ENCODE data around the gene LRIT3. TPM values are rescaled to one million over a fixed set of nuclear protein-coding genes. Genes with fewer than 3 reads are reported as not detected.

The LRIT3 gene
- total and polyA plus RNA-seq, 2 of the 4 experiments (the other 2 are of a cell fraction) = 0.02 TPM; not detected in 1

DNA sequence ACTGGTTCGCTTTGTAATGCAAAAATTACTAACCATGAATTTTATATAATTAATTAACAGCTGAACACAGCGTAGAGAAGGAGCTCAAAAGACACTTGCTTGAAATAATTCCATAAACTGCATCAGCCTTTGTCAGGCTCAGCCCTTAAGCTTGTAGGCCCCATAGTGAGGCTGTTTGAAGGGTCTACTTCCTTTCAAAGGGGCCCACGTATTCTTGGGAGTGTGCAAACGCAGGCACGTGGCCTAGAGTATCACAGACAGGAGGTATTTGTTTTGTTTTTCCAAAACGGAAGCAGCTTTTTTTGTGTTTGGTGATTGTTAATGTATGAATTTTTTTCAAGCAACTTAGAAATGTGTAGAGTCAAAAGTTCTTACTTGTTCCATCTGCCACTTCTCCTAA lies 39.2 kb downstream of the LRIT3 start:
- intact Hi-C loops (cut with micrococcal nuclease) = no loop called here
- H2BK5ac ChIP-seq (ENCODE audit: low read depth, low read length, poor library complexity, severe bottlenecking) = no peak overlapping the region
- H3K9ac ChIP-seq (ENCODE audit: low read depth, low read length) = no peak overlapping the region
- no peak overlapping the region for H3K4me2 ChIP-seq (ENCODE audit: low read depth, low read length)
- H4K5ac ChIP-seq (ENCODE audit: low read depth, low read length) = no peak overlapping the region
- H2AK5ac ChIP-seq (ENCODE audit: low read depth, low read length) = no peak overlapping the region
- no peaks in the 10 kb centered on the region for H4K20me1 ChIP-seq (ENCODE audit: insufficient read depth, low read length)
- H4K8ac ChIP-seq (ENCODE audit: low read depth in 2 of 2, low read length in 2 of 2) = no peak overlapping the region
- no peaks in the 10 kb centered on the region for H3K9me1 ChIP-seq (ENCODE audit: insufficient read depth, low read length)
- H3K4me1 ChIP-seq (ENCODE audit: control insufficient read depth, insufficient read depth, low read length) = no peaks in the 10 kb centered on the region
- ChIA-PET POLR2A (ENCODE audit: unreplicated experiment) (no interaction called here), CTCF (no interaction called here)
- no peaks in the 10 kb centered on the region for H3K9me3 ChIP-seq (ENCODE audit: control insufficient read depth, insufficient read depth, low read length)
- H3K79me1 ChIP-seq (ENCODE audit: low read depth in 1 of 2, low read length in 2 of 2) = no peaks in the 10 kb centered on the region
- no peak overlapping the region for H2AK9ac ChIP-seq (replicated peaks; ENCODE audit: low read depth, low read length, poor library complexity)
- no peaks in the 10 kb centered on the region; the same call in 1 of the 2 replicates for H3K27me3 ChIP-seq (ENCODE audit: control insufficient read depth, insufficient read depth, low read length)
- DNase-seq (no peak), ATAC-seq (ENCODE audit: low read depth) (no peak)
- H3K4me3 ChIP-seq (ENCODE audit: insufficient read depth, low read depth, low read length) = no peak overlapping the region
- no peak overlapping the region for H3K56ac ChIP-seq (ENCODE audit: extremely low read depth, insufficient read depth, low read length)
- H3K4ac ChIP-seq (ENCODE audit: low read depth, low read length) = no peak overlapping the region
- H3K18ac ChIP-seq (ENCODE audit: low read depth, low read length) = no peak overlapping the region
- no peak overlapping the region for H2BK20ac ChIP-seq (ENCODE audit: low read depth, low read length)
- dilution Hi-C loops (cut with HindIII; ENCODE audit: low sequenced_read_pairs, unreplicated experiment) = no loop called here
- no peak overlapping the region for H2BK120ac ChIP-seq (ENCODE audit: low read depth, low read length)
- TF ChIP-seq RFX5 (IDR thresholded peaks at IDR 0.05; ENCODE audit: low read depth, low read length) (no peak), CTCF (conservative IDR thresholded peaks at IDR 0.05; ENCODE audit: low read depth, low read length) (no peak), POLR2A (IDR thresholded peaks at IDR 0.05; ENCODE audit: low read depth, low read length) (no peak), NFE2L2 (IDR thresholded peaks at IDR 0.05; ENCODE audit: low read depth, low read length) (no peak), RAD21 (IDR thresholded peaks at IDR 0.05; ENCODE audit: low read length) (no peak), CHD1 (IDR thresholded peaks at IDR 0.05; ENCODE audit: low read depth, low read length) (no peak), RCOR1 (IDR thresholded peaks at IDR 0.05; ENCODE audit: insufficient replicate concordance, low read length) (no peak), MAFK (IDR thresholded peaks at IDR 0.05; ENCODE audit: low read depth, low read length) (no peak)
- H3K23ac ChIP-seq (ENCODE audit: low read depth, low read length) = no peak overlapping the region
- no peak overlapping the region for H4K91ac ChIP-seq (ENCODE audit: insufficient read depth, low read depth, low read length)
- H3K14ac ChIP-seq (replicated peaks; ENCODE audit: low read depth, low read length) = no peak overlapping the region
- no CpG with 5 or more reads among the region's 6 CpGs for WGBS, 2 experiments (ENCODE audit: extremely low coverage in 2 of 2, insufficient read length in 1 of 2)
- H2BK15ac ChIP-seq (ENCODE audit: low read depth, low read length) = no peak overlapping the region
- no TSS peak for BruUV-seq (replicated peaks)
- H2AFZ ChIP-seq (replicated peaks; ENCODE audit: low read length, poor library complexity) = no peak overlapping the region
- in situ Hi-C loops (cut with MboI; ENCODE audit: low sequenced_read_pairs) = no loop called here
- no peaks in the 10 kb centered on the region for H3K36me3 ChIP-seq (ENCODE audit: control insufficient read depth, insufficient read depth, low read length)
- no peak overlapping the region for H3K27ac ChIP-seq (ENCODE audit: insufficient read depth, low read length)
